RWPE2 (cell line): Measurements from ENCODE around the gene ZBTB49.

Source experiments
- ATAC-seq: fragments of 200-7000 bp; cut with Tn5 transposase; 3 replicates; pipeline ENCODE4 v1.9.1; 2021; ENCODE audit warnings: low read depth
- DNase-seq: peaks from one replicate; pipeline ENCODE4 v3.0.0-alpha.2; 2020; ENCODE audit warnings: low spot score
- H3K27ac ChIP-seq: fragments of 450-650 bp; 2 replicates; pipeline ENCODE4 v1.5.1; 2017; ENCODE audit warnings: mild to moderate bottlenecking; ENCODE audit not compliant: poor library complexity, severe bottlenecking
- H3K27me3 ChIP-seq: fragments of 250-450 bp; sonication (Bioruptor Pico); 2 replicates; pipeline ENCODE4 v1.5.1; 2021; ENCODE audit warnings: mild to moderate bottlenecking, moderate library complexity; ENCODE audit not compliant: insufficient read depth, poor library complexity, severe bottlenecking
- H3K36me3 ChIP-seq: fragments of 250-450 bp; sonication (Bioruptor Pico); 2 replicates; pipeline ENCODE4 v1.5.1; 2020; ENCODE audit warnings: low read depth, mild to moderate bottlenecking, moderate library complexity
- H3K4me1 ChIP-seq: fragments of 250-450 bp; sonication (Bioruptor Pico); 2 replicates; pipeline ENCODE4 v1.5.1; 2021; ENCODE audit warnings: mild to moderate bottlenecking, moderate library complexity; ENCODE audit not compliant: insufficient read depth, poor library complexity, severe bottlenecking
- H3K4me3 ChIP-seq: fragments of 250-450 bp; sonication (Bioruptor Pico); 2 replicates; pipeline ENCODE4 v1.5.1; 2021; ENCODE audit warnings: mild to moderate bottlenecking, moderate library complexity; ENCODE audit not compliant: severe bottlenecking
- H3K9me3 ChIP-seq: fragments of 250-450 bp; sonication (Bioruptor Pico); 2 replicates; pipeline ENCODE4 v1.5.1; 2021; ENCODE audit warnings: mild to moderate bottlenecking, moderate library complexity; ENCODE audit not compliant: severe bottlenecking
- TF ChIP-seq, protein P1 (sequence below): fragments of 450-650 bp; IDR thresholded peaks from one replicate; pipeline ENCODE4 v1.5.1; 2017; ENCODE audit warnings: mild to moderate bottlenecking, moderate library complexity; ENCODE audit not compliant: poor library complexity, severe bottlenecking

The ZBTB49 gene

GRCh38 chr4:4323705-4324534 is 33.9 kb downstream of the ZBTB49 start:
- peak; percentile 9 for DNase-seq
- TF ChIP-seq, protein P1, sequence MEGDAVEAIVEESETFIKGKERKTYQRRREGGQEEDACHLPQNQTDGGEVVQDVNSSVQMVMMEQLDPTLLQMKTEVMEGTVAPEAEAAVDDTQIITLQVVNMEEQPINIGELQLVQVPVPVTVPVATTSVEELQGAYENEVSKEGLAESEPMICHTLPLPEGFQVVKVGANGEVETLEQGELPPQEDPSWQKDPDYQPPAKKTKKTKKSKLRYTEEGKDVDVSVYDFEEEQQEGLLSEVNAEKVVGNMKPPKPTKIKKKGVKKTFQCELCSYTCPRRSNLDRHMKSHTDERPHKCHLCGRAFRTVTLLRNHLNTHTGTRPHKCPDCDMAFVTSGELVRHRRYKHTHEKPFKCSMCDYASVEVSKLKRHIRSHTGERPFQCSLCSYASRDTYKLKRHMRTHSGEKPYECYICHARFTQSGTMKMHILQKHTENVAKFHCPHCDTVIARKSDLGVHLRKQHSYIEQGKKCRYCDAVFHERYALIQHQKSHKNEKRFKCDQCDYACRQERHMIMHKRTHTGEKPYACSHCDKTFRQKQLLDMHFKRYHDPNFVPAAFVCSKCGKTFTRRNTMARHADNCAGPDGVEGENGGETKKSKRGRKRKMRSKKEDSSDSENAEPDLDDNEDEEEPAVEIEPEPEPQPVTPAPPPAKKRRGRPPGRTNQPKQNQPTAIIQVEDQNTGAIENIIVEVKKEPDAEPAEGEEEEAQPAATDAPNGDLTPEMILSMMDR, result no peak
- Histone ChIP-seq H3K4me3 (no peak overlapping the region), H3K9me3 (no peaks in the 10 kb centered on the region), H3K27ac (no peak overlapping the region), H3K4me1 (no peaks in the 10 kb centered on the region), H3K36me3 (no peaks in the 10 kb centered on the region), H3K27me3 (no peaks in the 10 kb centered on the region)
- no peak for ATAC-seq

DNA sequence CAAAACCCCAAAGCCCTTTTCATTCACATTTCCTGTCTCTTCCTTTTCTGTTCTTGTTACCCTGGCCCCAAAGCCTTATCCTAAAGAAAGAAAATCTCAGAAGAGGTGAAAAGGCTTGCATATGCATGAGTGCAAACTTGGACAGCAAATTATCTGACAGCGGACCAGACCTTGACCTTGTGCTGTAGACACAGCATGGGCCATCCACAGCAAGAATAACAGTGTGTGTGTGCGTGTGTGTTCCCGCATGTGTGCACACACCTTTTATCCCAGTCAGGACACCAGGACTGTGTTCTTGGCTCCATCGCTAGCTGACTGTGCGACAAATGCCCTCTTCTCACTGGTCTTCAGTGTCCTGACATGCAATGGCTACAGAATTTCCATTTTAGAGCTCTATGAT is 35.3 kb downstream of the ZBTB49 start:
- no peaks in the 10 kb centered on the region for H3K36me3 ChIP-seq
- H3K4me1 ChIP-seq, result no peaks in the 10 kb centered on the region
- no peak overlapping the region for H3K27ac ChIP-seq
- TF ChIP-seq, protein P1, result no peak
- H3K9me3 ChIP-seq, result no peaks in the 10 kb centered on the region
- DNase-seq (peak; percentile 2), ATAC-seq (no peak)
- H3K27me3 ChIP-seq, result no peaks in the 10 kb centered on the region
- H3K4me3 ChIP-seq, result no peak overlapping the region

DNA sequence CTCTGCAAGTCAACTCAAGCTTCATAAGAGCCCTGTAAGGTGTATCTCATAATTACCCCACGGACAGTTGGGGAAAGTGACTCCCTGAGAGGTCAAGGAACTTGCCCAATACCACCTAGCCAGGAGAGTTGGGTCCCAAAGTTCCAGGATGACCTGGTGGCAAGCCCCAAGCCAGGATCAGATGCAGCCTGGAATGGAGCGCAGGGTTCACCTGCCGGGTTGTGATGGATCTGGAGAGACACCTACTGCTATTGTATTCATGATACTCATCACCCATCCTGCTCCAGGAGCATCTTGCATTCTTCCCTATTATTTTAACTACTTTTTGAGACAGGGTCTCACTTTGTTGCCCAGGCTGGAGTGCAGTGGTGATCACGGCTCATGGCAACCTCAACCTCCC is 36.1 kb downstream of the ZBTB49 start:
- TF ChIP-seq, protein P1, result no peak

GRCh38 chr4:4327652-4328121 is 37.6 kb downstream of the ZBTB49 start:
- H3K27me3 ChIP-seq, result no peaks in the 10 kb centered on the region
- no peaks in the 10 kb centered on the region for H3K36me3 ChIP-seq
- H3K4me1 ChIP-seq, result no peaks in the 10 kb centered on the region
- no peak overlapping the region for H3K4me3 ChIP-seq
- TF ChIP-seq, protein P1, result peak; percentile 15
- ATAC-seq (no peak), DNase-seq (peak; percentile 28)
- H3K27ac ChIP-seq, result no peak overlapping the region
- H3K9me3 ChIP-seq, result no peaks in the 10 kb centered on the region

More for the DNA sequence above, 36.1 kb downstream of the ZBTB49 start:
- Histone ChIP-seq H3K27me3 (no peaks in the 10 kb centered on the region), H3K4me3 (no peak overlapping the region), H3K27ac (no peak overlapping the region), H3K4me1 (no peaks in the 10 kb centered on the region), H3K9me3 (no peaks in the 10 kb centered on the region), H3K36me3 (no peaks in the 10 kb centered on the region)
- DNase-seq (peak; percentile 13), ATAC-seq (no peak)

DNA sequence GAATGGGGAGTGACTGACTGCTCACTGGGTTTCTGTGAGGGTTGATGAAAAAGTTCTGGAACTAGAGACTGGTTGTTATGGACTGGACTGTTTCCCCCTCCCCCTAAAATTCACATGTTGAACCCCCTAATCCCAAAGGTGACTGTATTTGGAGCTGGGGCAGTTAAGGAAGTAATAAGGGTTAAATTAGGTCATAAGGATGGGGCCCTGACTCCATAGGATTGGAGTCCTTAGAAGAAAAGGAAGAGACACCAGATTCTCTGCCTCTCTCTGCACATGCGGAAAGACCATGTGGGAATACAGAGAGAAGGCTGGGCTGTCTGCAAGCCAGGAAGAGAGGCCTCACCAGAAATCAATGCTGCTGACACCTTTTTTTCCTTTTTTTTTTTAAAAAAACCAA is 38.2 kb downstream of the ZBTB49 start:
- TF ChIP-seq, protein P1, result no peak
- Histone ChIP-seq H3K27ac (no peak overlapping the region), H3K4me1 (no peaks in the 10 kb centered on the region), H3K9me3 (no peaks in the 10 kb centered on the region), H3K36me3 (no peaks in the 10 kb centered on the region), H3K4me3 (no peak overlapping the region), H3K27me3 (no peaks in the 10 kb centered on the region)
- ATAC-seq (no peak), DNase-seq (no peak)
